NCI-H187 (cell line): Measurements from ENCODE around the gene PWWP2B.

ENCODE experiments used
- DNase-seq, 2 experiments: peaks; one replicate each; lab custom pipeline; 2025; lab: John Stamatoyannopoulos, UW

Gene PWWP2B

DNA sequence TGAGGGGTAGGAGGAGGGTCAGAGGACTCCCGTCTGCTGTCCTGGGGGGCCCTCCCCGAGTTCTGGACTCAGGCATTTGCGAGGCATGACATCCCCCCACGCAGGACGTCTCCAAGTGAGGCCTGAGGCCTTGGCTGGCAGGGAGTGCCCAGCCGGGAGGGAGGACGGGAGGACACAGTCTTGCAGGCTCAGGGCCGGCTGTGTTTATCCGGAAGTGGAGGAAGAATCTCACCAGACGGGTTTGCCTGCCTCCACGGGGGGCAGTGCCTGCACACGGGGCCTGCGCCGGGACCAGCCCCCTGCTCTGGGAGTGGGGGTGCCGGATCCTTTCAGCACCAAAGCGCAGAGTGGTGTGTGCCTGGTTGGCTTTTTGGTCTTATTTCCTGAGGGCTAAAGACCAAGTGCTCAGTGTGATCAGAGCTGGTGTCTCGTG, 10.9 kb downstream of the PWWP2B start:
- DNase-seq, result no peak

DNA sequence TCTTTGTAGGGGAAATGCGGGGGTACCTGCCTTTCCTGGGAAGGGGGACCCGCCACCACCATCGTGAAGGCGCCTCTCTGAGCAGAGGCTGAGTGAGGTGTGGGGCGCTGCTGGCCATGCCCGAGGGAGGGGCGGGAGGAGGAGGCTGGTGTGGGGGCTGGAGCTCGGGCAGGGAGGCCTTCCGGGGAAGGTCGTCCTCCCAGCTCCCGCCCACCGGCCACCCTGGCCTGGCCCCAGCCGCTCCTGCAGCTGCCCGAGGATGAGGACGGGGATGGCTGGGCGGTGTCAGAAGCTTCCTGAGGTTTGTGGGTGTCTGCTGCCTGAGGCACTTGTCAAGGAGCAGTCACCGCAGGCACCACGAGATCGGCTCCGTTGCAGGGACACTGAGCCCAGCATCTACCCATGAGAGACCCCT, 11.4 kb downstream of the PWWP2B start:
- no peak for DNase-seq

DNA sequence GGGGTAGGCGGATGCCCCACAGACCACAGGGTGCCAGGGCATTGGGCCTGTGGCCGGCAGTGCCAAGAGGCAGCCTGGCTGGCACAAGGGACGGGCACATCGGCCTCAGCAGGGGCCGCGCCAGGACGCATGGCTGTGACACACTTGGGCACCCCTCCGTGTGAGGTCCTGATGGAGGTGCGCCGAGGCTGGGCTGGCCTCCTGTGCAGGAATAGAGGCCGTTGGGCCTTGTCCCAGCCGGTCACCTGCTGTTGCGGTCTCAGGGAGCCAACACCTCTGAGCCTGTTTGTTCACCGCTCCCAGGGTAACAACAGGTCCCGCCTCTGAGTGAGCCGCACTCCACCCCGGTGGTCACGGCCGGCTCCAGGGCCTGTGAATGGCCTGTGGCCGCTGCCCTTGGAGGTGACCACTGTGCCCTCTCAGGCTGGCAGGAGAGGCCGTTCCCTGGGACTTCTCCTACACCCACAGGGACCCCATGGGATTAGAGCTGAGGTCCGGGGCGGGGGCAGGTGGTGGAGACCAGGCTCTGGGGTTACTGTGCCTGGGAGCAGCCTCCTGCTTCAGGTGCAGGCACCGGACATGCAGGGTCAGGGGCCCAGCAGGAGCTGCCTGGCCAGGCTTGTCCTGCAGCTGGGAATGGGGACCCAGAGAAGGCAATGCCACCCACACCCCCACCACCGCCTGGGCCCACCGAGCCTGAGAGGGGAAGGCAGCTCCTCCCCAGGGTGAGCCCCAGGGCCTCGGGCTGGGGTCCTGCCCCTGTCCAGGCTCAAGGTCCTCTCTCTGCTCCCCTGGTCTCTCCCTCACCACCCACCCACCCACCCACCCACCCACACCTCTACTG, 12.0 kb downstream of the PWWP2B start:
- no peak for DNase-seq

DNA sequence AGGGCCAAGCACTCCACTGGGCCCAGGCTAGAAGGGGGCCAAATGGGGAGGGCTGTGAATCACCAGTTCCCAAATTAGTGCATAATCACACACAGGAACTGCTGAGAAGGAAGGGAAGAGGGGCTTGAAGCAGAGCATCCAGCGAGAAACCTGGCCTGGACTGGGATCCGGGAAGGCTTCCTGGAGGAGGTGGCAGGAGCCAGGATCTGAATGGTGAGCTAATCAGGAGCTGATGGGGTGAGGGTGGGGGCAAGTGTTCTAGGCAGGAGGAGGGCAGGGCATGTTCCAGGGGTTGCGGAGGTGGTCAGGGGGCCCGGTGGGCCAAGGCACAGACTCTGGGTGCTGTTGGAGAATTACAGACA, 12.6 kb downstream of the PWWP2B start:
- DNase-seq, result no peak

DNA sequence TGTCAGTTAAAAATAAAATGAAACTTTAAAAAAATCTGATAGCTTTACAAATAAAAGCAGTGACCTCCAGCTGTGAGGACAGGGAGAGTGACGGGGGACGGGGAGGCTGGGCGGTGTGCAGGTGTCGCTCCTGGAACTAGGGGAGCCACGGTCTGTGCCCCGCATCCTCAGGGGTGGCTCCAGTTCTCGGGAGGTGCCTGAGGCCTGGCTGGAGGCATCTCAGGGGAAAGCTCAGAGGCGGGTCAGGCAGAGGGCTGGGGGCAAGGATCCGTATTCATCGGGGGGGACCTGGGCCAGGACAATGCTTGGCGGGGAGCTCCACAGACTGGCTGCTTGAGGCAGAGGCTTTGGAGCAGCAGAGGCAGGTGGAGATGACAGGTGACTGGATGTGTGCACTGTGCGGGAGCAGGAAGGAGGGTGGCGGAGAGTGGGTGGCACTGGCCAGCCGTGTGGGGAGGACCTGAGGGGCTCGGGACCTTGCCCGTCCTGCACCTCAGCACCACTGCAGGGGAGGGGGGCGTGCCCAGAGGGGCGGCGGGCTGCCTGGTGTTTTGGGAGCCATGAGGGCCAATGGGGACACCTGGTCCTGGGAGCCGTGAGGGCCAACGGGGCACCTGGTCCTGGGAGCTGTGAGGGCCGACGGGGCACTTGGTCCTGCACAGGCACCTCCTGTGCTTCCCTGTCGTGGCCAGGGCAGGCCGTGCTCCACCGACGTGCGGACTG, 13.2 kb downstream of the PWWP2B start:
- DNase-seq, result no peak

DNA sequence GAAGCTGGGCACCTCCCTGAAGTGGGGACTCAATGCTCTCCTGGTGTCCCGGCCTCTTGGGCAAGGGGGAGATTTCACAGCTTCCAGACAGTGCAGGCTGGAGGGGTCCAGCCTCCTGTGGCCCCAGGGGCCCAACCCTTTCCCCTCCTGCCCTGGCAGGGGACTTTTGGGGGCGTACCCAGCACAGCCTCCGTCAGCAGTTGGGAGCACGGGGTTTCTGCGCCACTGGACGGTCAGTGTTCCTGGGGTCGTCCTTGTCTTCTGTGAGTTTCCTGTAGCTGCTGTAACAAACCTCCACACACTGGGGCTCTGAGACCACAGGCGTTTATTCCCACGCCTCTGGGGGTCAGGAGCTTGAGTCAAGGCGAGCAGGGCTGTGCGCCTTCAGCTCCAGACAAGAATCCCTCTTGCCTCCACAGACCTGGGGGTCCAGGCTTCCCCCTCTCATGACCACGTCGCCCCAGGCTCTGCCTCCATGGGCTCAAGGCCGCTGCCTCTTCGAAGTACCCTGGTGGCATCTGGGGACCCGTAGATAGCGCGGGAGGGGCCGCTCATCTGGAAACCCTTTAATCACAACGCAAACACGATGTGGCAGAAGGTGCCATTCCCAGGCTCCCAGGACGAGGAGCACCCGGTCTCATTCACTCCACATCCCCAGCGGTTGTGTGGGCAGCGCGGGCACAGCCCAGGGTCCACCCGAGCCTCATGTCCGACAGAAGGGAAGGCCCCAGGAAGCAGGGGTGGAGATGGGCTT, 14.0 kb downstream of the PWWP2B start:
- DNase-seq, result no peak

DNA sequence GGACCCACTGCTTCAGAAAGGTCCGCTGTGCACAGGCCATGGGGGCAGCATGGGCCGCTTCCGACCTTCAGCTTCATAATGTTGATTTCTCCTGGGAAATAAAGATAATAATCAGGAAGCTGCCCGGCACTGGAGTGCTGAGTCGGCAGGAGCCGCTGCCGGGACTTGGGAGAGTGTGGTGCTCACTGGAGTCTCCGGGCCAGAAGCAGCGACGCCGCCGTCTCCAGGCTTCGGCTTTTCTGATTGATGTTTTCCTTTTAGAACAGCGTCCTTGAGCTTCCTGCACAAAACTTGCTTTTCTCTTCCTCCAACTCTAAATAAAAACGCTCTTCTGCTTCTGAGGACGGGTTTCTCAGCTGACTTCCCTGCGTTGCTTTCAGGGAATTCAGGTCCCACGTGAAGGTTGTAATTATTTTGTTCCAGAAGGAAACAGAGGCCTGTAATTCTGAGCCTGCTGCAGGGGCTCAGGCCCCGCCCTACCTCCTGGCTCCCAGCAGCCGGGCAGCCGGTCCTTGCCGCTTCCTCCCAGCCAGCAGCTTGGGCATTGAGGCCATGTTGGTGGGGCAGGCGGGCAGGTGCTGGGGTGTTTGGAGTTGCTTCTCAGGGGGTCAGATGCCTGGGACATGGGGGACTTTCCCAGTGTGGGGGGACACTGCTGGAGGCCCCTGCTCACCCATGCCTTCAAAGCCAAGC, 14.7 kb downstream of the PWWP2B start:
- DNase-seq, result no peak

DNA sequence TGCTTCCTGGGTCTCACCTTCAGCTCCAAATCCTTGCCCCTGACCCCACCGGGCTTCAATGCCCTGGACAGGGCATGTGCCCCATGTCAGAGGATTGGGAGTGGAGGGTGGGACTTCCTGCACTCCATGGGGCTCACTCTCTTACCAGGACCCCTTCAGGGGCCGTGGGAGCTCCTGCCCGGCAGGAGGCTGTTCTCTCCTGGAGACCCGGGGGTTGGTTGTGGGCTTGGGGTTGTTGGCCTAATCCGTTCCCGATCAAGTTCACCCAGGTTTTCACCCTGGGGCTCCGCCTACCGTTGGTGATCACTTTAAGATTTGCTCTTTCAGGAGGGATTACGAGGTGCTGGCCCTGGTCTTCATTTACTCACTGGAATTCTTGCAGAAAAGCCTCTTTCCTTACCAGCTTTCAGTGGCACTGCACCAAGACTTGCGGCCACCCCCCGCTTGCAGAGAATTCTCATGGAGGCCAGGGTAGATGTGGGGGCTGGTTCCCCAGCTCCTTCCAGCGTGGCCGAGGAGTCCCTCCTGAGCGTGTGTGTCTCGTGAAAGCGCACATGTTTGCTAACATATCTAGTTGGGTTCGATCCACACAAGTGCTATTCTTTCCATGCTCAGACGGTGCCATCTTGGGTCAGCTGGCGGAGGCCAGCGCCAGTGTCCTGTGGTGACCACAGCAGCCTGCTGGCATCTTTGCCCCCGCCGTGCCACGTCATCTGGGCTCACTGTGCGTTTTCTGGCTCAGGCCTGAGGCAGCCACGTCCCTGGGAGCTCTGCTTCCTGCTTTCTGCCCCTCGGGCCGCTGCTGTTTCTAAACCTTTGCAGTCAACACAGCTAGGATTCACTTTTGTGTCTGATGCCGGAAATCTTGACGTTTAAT, 15.6 kb downstream of the PWWP2B start:
- DNase-seq, result no peak

DNA sequence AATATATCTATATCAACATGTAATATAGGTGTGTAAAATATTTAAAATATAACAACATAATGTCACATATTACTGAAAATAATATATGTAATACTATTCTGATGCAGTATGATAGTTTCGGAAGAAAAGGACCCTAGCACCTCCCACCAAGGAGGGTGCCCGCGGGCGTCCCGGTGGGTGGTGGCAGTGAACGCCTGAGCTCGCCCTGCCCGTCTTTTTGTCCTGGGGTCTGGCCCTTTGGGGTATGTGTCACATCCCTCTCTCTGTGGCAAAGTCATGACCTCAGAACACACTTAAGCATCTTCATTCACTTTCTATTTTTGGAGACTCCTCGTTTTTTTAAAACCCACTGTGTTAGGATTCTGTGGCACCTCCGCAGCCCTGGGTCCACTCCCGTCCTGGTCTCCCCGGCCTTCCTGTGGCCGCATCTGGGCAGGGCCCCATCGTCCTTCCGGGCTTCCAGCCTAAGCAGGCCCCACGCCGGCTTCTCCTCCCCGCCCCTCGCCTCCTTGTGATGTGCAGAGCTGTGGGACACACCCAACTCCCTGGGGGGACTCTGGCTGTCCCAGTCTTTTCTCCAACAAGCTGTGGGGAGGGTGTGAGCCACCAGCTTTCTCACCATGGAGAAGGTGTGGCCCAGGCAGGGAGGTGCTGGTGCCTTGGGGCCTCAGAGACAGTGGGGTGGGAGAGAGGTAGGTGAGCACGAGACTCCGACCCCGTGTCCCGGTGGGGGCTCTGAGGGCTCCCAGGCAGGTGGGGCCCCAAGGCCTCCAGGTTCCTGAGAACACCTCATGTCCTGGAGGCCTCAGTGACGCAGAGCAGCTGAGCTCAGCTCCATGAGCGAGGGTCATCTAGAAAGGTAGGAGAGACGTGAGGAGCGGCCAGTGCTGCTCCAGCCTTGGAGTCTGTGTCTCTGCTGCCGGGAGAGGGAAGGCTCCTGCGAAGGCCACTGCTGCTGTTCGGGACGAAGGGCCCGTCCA, 16.5 kb downstream of the PWWP2B start:
- no peak for DNase-seq

DNA sequence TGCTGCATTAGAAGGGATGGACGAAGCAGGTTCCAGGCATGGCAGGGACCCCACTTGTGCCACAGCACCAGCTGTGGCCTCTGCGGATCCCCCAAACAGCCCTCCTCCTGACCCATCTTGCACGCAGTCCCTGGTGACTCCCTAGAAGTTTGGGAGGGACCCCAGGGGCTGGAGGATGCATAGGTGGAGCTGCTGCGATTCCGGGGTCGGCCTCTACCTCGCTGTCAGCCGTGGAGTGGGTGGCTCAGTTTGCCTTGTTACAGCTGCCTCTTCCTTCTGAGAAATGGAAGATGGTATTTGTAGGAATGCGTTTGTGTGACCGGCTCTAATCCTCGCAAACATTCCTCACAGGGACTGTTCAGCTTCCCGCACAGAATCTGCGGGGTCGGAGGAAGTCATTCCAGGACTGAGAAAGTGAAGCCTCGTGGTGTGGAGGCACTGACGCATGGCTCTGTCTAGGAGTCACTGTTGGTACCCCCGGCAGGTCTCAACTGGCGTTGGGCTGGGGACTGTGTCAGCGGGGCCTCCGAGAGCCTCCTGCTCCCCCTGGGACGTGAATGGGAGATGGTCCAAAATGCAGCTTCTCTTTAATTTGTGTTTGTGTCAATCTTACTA, 17.5 kb downstream of the PWWP2B start:
- no peak for DNase-seq

DNA sequence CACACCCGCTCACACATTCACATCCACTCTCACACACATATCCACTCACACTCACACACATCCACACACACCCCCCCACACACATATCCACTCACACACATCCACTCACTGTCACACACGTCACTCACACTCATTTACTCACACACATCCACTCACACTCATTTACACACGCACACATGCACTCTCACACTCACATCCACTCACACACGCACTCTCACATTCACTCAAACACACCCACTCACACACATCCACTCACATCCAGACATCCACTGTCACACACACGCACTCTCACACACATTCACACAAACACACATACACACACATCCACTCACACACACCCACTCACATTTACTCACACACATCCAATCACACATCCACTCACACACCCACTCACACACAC, 18.3 kb downstream of the PWWP2B start:
- DNase-seq, result no peak

DNA sequence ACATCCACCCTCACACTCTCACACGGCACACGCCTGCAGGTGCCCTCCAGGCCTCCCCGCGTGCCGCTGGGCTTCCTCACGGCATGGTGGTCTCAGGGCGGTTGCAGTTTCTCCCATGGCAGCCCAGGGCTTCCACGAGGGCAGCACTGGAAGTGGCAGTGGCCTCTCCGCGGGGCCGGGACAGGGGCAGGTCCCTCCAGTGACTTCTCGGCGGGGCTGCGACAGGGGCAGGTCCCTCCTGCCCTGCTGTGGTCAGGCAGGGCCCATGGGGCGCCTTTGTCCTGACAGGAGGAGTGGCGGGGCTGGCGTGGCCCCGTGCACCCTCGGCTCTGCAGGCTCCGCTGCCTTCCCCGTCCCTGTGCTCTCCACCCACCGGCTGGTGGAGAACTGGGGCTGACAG, 19.0 kb downstream of the PWWP2B start:
- no peak for DNase-seq

DNA sequence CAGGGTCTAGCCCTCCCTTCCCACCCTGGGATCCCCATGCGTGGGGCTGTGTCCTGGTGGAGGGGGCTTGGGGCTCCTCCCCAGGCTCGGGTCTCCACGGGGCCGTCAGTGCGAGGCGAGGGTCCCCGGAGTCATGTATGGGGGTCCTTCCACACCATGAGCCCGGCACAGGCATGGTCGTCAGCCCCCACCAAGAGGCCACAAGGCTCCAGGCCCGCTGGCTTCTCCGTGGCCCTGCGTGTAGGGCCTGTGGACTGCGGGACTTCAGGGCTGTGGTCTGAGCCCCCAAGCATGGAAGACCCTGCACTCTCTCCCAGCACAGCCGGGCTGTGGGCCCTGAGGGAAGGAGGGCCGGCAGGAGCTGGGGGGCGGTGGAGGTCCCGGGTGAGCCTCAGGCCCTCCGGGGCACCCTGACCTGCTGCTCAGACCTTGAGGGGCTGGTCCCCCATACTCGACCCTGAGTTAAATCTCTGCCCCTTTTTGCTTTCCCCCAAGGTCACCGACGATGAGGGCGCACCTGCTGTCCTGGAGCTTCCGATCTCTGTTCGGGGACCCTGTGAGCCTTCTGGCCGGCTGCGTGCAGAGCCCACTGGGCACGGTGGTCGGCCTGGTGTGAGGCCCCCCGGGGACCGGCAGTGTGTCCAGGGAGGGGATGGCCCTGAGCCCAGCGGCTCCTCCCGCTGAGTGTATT, 19.7 kb downstream of the PWWP2B start:
- DNase-seq, result no peak

DNA sequence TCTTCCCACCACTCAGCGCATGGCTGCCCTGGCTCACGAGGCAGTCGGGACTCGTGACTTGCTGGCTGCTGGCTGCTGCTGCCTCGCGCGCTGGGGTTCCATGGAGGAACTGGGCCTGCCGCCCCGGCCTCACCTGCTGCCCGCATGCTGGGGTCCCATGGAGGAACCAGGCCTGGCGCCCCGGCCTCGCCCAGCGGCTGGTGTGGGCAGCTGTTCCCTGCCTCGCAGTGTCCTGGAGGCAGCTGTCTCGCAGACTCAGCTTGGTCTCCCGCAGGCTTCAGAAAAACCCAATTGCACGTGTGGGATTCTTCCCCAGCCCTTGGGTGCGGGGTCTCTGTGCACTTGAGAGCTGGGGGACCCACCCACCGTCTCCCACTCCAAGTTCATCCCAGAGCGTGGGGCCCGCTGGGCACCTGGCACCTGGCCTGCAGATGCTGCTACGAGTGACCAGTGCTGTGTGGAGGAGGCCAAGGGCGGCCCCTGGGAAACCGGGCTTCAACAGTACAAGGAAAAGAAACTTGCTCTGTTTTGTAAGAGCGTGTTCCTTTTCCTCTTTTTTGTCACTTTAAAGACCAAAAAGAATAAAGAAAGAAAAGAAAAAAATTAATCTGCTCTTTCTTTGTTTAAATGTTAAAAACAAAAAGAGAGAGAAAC, 20.4 kb downstream of the PWWP2B start:
- DNase-seq, result no peak

DNA sequence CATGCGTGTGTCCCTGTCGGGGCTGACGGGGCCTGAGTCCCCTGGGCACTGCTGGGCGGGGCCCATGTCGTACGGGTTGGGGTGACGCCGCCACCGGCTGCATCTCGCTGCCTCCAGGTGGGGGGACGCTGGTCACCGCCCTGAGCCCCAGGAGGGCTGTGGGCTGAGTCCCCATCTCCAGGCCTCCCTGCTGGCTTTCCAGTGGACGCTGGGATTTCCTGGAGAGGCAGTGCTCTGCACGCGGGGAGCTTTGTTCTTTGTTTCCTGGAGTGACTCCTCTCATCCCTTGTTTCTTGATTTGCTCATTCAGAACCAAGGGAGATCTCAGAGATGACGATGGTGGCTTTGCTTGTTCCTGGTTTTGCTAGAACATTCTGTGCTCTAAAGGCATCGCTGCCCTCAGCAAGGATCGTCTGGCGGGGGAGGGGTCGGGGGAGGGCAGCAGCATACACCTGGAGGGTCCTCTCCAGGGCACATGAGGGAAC, 21.0 kb downstream of the PWWP2B start:
- DNase-seq, result no peak

DNA sequence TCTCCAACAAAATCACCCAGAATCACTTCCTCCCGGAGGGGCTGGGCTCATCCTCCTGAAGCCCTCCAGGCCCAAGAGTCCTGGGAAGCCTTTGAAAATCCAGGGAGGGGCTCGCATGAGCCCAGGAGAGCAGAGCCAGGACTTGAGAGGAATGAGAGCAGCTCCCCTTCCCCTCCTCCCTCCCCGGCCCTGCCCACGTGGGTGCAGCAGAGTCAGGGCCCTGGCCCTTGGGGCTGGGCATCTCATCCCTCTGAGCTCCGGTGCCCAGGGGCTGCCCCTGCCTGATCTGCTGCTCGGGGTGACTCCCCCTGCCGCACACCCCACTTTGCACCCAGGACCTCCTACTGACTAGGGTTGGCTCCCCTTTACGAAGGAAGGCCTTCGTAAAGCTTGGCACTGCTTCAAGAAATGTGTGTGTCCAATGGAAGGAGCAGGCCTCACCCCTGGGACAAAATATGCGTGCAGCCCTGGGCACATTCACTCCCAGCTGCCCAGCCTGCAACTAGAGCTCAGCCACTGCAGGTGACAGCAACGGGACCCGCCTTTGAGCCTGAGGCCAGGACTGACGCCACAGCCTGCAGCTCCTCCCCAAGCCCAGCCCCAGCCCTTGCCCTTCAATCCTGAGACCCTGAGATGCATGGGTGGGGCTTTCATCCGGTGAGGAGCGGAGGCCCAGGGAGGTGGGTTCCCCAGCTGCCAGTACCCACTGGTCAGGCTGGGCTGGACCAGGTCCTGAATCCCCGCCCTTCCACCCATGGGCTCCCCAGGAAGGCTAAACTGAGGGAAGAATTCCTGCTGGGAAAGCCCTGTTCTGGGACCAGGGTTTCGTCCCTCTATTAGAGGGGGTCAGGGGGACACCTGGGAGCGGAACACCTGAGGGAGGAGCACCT, 21.8 kb downstream of the PWWP2B start:
- peak in 1 of 2 experiments; percentile 37 for DNase-seq
